GM19397 (cell line): ENCODE measurements around the gene SPOCK1.

Source experiments
- ATAC-seq: cut with Tn5 transposase; IDR thresholded peaks from one replicate; pipeline ENCODE4 v1.9.1; 2021; ENCODE audit warnings: mild to moderate bottlenecking, moderate library complexity; ENCODE audit not compliant: unreplicated experiment

The SPOCK1 gene

DNA sequence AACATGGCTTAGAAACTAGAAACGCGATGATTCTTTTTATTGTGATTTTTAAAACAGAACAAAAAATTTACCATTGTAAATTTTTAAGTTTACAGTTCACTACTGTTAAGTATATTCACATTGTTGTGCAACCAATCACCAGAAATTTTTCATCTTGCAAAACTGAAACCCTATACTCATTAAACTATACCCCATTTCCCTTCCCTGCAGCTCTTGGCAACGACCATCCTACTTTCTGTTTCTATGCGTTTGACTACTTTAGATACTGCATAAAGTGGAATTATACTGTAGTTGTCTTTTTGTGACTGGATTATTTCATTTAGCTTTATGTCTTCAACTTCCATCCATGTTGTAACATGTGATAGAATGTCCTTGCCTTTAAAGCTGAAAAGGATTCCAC lies 52.5 kb downstream of the SPOCK1 start:
- ATAC-seq, result no peak

DNA sequence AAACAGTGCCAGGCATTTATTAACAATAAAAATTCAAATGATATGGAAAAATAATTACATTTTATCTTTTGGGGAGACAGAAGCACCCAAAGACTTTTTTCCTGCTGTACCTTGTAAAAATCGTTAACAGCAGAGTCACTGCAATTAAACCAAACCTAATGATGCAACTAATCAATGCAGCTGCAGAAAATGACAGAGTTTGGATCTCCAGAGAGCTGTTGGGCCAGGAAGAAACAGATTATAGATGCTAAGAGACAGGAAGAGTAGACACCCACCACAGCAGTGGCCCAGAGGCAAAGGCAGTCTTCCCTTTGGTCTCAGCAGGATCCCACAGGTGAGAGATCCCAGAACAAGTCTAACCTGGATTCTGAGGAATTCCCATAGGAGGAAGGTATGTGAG lies 53.0 kb downstream of the SPOCK1 start:
- ATAC-seq, result no peak

DNA sequence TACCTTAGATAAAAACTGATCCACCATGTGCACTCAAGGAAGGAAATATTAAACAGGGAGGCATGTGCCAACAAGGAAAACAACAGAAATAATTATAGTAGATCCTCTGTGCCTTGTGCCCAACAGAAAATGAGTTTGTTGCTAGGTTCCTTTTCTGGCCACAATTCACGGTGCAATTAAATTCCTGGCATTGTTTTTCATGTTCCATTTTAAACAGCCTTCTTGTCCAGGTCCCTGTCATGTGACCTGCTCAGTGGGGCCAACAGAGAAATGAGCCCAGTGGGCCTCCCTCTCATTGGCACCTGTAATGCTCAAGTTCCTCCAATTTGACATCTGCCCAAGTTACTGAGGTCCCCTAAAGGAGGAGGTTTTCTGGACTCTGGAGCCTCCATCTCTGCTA lies 56.5 kb downstream of the SPOCK1 start:
- ATAC-seq, result no peak

DNA sequence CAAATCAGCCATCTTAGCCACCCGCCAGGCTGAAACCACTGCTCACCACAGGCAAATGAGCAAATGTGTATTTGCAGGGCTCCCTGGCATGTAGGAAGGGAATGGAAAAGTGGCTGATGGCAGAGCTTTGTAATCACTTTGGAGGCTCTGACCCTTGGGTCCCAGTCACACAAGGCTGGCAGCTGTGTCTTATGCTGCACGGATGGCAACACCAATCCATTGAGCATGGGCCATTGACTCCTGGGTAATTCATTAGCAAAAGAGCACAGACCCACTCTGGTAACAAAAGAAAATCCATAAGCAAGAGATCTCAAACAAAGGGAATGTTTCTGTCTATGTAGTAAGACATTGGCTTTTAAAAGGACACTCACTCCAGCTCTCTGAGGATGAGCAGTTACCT lies 57.6 kb downstream of the SPOCK1 start:
- no peak for ATAC-seq

DNA sequence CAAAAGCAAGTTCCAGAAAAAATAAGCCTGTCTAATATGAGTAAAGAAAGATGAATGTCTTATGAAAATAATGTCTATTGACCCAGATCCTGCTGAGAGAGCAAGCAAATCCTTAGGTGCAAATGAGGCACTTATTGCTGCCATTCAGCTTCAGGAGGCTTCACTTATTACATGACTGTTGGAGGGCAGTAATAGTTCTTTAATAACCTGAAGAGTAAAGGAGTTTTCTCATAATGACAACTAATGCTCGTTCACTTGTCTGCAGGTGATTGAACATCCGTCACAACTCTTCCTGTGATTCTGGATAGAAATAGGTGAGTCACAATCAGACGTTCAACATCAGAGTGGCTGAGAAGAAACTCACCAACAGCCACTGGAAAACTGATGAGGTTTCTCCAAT lies 58.3 kb downstream of the SPOCK1 start:
- ATAC-seq, result no peak

DNA sequence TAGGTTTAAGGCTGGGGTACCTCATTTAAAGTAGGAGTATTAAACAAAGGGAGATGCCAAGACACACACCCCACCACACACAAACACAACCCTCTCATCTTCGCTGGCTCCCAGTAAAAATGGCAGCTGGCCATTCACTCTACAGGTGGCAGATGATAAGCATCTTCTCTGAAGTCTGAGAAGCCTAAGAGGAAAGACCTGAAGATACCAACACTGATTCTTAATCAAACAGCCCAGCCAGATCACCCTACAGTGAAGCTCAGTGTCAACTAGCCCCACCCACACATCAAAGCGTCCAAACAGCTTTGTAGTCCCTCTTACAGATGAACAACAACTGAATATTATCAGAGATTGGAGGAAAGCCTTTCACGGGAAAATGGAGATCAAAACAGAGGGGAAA lies 59.5 kb downstream of the SPOCK1 start:
- ATAC-seq, result no peak

DNA sequence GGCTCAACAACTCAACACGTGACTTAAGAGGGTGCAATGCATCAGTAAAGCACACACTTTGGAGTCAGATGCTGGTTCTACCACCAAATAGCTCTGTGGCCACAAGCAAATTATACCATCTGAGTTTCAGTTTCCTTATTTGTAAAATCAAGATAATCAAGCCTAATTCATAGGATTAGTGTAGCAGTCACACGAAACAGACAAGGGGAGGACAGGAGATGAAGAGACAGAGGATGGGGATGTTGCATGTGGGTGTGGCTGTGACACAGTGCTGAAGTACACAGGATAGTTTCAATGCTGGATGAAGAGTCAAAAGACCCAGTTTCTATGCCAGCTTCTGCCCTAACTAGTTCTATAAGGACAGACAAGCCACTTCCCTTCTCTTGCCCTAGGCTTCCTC lies 60.2 kb downstream of the SPOCK1 start:
- no peak for ATAC-seq

DNA sequence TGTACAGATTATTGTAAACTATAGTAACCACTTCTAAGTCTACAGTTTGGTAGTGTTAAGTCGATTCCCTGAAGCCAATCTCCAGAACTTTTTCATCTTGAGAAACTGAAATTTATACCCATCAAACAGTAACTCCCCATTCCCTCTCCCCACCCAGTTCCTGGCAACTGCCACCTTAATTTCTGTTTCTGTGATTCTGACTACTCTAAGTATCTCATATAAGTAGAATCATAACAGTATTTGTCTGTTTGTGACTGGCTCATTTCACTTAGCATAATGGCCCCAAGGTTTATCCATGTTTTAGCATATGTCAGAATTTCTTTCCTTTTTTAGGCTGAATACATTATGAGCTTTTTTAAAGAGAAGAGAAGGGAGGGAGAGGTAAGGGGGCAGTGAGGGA lies 61.4 kb downstream of the SPOCK1 start:
- ATAC-seq, result no peak

DNA sequence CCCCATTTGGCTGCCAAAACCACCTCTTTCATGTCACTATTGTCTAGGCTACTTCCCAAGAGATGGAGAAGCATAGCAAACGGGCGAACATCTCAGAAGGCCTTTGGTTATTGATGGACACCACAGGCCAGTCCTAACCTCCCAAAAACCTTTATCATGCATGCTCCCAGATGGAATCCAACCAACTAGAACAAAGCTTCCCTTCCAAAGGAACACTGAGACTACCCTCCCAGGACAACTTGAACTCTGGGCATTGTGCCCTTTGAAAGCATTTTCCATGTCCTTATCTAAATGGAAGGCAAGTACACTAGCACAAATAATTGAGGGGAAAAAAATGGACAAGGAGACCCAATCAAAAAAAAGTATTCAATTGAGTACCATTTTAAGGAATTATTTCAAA lies 65.6 kb downstream of the SPOCK1 start:
- ATAC-seq, result no peak

DNA sequence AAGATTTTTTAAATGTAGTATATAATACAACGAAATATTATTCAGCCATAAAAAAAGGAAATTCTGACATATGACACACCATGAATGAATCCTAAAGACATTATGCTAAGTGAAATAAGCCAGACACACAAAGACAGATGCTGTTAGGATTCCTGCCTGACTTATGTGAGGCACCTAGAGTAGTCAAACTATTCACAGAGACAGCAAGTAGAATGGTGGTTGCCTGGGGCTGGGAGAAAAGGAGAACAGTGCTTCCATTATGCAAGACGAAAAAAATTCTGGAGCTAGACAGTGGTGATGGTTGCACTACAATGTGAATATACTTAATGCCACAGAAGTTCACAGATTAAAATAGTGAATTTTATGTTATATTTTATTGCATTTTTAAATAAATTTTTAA lies 66.8 kb downstream of the SPOCK1 start:
- no peak for ATAC-seq

DNA sequence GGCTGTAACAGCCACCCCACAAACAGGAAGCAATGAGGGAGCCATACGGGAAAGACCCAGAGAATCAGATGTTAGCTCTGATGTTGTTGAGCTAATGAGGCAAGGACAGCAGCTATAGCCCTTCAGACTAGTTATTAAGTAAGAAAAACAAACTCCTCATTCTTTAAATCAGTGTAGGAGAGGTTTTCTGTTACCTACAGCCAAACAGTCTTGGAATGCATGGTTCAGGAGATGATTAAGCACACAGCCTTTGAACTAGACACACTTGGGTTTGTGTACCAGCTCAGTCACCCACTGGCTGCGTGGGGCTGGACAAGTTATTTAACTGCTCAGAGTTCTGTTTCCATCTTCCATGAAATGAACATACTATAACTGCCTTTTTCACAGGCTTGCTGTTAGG lies 68.1 kb downstream of the SPOCK1 start:
- no peak for ATAC-seq

DNA sequence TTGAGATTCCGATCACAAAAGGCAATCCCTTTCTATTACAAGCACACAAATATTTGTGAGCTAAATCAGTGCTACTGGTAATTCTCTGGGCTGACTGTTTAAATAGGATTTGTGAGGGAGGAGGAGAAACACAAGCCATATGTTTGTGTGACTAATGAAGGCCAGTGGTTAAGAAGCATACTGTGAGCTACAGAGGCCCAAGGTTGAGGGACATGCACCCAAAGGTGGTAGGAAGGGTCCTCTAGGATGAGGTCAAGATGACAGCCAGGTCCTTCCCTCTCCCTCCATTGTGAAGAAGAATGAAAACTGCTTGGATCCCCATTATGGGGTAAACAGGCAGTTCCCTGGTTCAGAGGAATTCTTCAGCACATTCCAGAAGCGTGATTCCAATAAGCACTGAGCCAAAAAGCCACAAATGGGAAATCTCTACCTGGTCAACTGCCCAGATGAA lies 83.9 kb downstream of the SPOCK1 start:
- ATAC-seq, result no peak

DNA sequence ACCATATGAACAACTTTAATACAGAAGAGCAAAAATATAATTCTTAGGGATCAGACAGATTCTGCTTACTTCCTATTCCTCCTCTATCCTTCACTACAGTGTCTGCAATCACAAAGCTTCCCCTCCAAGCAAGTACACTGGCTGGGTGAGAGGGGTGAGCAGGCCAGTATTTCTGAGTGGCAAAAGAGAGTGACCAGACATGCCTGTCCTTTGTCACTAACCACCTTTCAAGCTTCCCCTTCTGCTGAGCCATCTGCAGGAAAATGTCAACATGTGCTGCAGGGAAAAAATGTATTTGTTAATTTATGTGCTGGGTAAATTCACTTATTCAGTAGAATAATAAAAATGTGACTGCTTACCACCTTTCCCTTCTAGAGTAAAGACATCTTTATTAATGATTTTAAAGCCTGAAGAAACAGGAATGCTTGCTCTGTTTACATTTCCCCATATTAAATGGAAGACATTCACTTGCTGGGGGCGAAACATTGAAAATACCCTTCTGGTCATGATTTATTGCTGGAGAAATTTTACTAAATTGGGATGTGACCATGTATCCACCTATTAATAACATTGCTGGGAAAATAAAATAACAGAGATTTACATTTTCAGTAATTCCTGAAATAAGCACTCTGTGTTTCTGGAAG lies 84.9 kb downstream of the SPOCK1 start:
- ATAC-seq, result no peak

DNA sequence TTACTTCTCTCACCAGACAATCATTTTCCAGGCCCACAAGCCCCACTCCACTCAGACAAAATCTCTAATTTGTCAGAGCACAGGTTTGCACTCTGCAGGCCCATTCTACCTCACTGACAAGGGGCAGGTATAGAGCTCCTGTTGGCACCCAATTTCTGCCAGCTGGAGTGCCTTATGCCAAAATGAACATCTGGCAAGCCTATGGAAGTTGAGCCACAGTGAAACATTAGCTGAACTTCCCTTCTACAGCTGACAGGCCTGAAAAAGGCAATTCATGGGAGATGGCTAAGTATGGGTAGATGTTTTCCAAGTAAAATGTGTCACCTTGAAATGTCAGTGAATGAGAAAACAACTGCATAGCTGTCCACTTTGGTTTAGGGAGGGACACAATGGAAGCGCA lies 87.0 kb downstream of the SPOCK1 start:
- no peak for ATAC-seq

DNA sequence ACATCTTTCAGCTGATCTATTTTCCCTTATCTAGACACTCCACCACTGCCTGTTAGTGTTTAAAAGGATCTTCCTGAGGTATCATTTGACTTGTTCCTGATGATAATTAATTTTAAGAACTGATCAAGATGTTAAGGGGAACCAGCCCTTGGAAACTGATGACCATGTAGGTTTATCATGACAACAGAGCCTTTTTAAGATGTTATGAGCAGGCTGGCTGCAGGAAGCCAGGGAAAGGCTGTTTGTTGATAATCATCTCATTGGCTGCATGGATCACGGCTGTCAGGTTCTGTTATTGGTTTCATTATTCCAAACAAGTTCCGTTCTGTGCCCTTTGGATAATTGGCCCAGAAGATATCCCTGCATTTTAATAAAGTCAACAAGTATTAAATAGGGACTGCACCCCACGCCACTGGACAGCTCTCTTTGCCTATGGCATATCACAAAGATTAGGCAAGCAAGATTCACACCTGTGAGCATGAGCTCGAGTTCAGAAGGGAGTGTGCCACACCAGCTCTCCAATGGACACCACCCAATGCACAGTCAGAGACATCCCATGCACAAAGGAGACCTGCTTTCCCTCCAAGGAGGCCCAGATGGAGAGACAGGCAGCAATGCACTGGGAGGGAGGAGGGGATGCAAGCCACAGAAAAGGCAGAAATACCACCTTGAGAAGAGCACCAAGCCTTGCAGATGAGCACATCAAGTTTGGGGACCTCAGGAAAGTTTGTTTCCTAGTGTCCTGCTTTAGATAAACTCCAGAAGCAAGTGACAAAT lies 88.7 kb downstream of the SPOCK1 start:
- no peak for ATAC-seq

DNA sequence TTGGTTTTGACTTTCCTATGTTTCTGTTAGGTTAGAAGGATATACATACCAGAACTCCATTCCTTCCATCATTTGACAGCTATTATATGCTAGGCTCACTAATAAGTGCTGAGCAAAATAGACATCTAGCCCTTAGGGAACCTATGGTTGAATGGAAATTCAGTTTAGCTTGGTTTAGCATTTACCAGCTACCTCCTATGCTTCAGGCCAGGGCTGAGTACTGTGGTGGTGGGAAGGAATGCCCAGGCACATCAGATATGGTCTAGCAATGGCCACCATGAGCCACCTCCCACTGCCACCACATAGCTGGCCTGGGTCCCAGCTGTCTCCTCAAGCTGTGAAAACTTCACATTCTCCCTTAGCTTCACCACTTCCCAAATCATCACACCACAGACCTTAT lies 89.4 kb downstream of the SPOCK1 start:
- ATAC-seq, result no peak

DNA sequence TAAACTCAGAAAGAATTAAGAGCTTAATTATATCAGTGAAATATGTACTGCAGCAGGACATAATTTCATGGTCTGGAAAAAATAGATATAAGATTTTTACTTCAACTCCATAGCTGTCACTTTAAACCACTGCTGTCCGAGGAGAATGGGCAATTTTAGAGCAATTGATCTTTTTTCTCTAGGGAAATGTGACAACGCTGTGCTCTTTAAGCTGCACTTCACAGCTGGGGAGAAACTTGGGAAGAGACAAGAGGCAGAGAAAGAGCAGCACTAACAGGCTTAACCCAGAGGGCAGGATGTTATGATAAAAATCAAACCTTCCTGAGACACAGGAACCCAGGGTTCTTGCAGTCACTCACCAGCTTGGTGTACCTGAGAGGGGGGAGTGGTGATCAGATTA lies 92.0 kb downstream of the SPOCK1 start:
- ATAC-seq, result no peak

DNA sequence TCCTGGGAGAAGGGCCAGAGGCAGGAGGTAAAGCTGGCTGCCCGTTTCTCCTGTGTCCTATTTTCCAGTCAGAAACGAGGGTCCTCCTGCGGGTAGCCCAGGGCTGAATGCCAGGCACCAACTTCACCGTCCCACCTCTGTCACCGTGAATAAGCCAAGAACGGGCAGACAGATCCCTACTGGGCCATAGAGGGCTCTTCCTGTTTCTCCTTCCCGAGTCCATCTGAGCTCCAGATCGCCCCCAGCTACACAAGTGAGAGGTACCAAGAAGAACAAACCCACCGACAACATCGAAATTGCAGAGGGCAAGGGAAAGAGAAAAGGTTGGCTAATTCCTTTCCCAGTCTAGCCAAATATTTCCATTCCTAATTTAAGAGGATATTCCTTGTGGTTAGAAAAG lies 93.7 kb downstream of the SPOCK1 start:
- no peak for ATAC-seq

DNA sequence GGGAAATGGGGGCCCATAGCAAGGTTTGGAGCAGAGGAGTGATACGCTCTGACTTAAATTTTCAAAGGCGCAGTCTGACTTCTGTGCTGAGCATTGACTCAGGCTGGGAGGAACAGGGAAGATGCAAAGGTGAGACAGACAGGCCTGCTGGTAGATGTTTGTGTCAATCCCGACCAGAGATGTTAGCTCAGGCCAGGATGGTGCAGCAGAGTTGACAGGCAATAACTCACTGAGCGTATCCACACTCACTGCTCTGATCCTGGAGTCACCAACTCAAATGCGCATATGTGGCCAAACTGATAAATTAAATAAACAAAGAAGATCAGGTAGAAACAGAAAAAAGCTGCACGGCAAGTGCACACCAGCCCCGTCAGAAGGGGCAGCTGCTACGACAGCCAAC lies 95.3 kb downstream of the SPOCK1 start:
- ATAC-seq, result no peak

DNA sequence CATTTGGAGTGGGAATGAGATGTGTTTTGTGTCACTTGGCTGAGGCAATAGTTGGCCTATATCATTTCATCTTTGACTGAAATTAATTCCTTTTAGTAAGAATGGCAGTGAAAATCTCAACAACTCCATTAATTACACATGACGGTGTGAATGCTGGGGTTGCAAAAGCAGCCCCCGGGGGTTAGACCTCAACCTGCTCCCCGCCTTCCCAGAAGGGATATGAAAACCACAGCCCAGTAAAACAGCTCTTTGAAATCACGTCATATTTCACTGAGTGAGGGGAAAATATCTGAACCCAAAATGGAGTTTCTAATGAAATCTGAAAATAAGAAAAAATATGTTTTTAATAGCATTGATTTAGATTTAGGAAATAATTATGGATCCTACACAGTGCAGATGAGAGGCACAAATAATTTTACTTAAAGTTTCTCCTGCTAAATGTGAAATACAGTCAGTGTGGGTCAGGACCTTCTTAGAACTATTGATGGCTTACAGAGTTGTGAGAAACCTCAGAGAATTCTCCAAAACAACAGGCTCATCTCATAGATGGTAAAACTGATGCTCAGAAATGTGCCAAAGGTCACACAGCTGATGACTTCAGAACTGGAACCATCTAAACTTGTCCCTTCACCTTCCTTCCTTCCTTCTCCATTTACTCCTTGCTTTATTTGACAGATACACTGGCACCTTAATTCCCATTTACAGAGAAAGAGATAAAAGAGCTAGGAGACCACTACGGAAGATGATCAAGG lies 96.5 kb downstream of the SPOCK1 start:
- no peak for ATAC-seq

DNA sequence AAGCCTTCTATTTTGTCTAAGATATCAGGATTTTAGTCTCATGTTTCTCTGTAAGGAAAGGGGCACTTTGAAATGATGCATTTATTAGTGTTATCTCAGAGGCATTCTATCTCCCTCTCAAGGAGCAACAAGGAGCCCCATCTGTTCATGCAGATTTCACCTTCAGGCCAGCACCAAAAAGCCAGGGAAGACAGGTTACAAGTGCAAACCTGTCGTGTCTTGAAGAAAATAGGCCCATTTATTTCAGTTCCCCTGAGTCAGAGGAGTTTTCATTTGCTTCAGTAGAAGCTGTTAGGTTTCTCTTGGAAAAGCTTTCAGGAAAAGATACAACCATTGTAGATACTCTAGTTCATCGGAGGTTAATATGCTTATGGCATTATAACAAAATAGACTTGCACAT lies 97.2 kb downstream of the SPOCK1 start:
- no peak for ATAC-seq

DNA sequence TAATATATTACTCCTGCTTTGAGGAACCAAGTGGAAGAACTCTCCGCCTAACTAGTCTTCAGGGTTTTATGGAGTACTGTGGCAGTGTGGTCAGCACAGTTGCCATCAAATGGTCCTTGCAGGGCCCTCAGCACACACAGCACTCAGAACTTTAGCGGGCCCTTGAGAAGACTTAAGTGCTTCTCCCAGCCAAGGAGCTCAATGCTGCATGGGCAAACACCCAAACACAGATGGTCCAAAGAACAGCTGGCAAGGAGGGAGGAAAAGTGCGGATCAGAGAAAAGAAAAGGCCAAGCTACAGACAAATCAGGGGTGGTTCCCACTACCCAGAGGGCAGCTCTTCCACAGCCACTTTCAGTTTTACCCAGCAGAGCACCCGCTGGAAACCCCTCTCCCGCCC lies 98.6 kb downstream of the SPOCK1 start:
- ATAC-seq, result no peak
